Common myeloid progenitor, CD34-positive (primary cell): ENCODE measurements around the gene BCOR.

Experiments used
- CTCF ChIA-PET: fragments of 350-600 bp; sonication (Branson Sonifier 250); formaldehyde crosslinking; loops from one replicate; lab custom pipeline; 2021; ENCODE audit warnings: antibody characterized with exemption; lab: Charles Lee
- POLR2A ChIA-PET: fragments of 350-600 bp; sonication (Branson Sonifier 250); formaldehyde crosslinking; loops from one replicate; lab custom pipeline; 2021; ENCODE audit warnings: antibody characterized with exemption; lab: Charles Lee
- DNase-seq, 3 donors: peaks; one replicate each; pipeline versions ENCODE4 v3.0.0 to v3.0.0-alpha.2; 2013
- H3K27ac ChIP-seq, 2 experiments: 1 replicate in 1 of 2; 2 replicates in 1 of 2; pipeline ENCODE4 v1.7.0; 2013; ENCODE audit warnings: inconsistent platforms in 2 of 2, low read length in 2 of 2, mild to moderate bottlenecking in 2 of 2, low read depth in 1 of 2, moderate library complexity in 1 of 2; ENCODE audit not compliant: severe bottlenecking in 2 of 2, insufficient read depth in 1 of 2, poor library complexity in 1 of 2
- H3K27me3 ChIP-seq, 5 experiments: replicated peaks in 2 of 5; 1 replicate in 3 of 5; 2 replicates in 2 of 5; pipeline versions ENCODE4 v1.6.1 to v1.7.0; 2013; ENCODE audit warnings: low read length in 4 of 5, mild to moderate bottlenecking in 2 of 5, moderate library complexity in 2 of 5, inconsistent platforms in 1 of 5; ENCODE audit not compliant: insufficient read depth in 5 of 5, control insufficient read depth in 4 of 5
- H3K36me3 ChIP-seq, 4 experiments: 1 replicate in 2 of 4; 2 replicates in 2 of 4; pipeline versions ENCODE4 v1.6.1 to v1.7.0; 2013; ENCODE audit warnings: low read length in 3 of 4, control low read depth in 1 of 4, mild to moderate bottlenecking in 1 of 4; ENCODE audit not compliant: control insufficient read depth in 4 of 4, insufficient read depth in 4 of 4
- H3K4me1 ChIP-seq, 4 experiments: 1 replicate in 3 of 4; 2 replicates in 1 of 4; pipeline versions ENCODE4 v1.6.1 to v1.7.1; 2013; ENCODE audit warnings: low read length in 3 of 4, mild to moderate bottlenecking in 3 of 4, control low read depth in 1 of 4, inconsistent platforms in 1 of 4, moderate library complexity in 1 of 4; ENCODE audit not compliant: control insufficient read depth in 4 of 4, insufficient read depth in 4 of 4; ENCODE audit errors: control extremely low read depth in 1 of 4
- H3K4me3 ChIP-seq, 7 experiments: 1 replicate in 4 of 7; 2 replicates in 3 of 7; pipeline versions ENCODE4 v1.5.1 to v1.7.0; 2013; ENCODE audit warnings: mild to moderate bottlenecking in 7 of 7, low read length in 6 of 7, moderate library complexity in 6 of 7, inconsistent platforms in 2 of 7, low read depth in 2 of 7, control low read depth in 1 of 7; ENCODE audit not compliant: insufficient read depth in 4 of 7, control insufficient read depth in 1 of 7; ENCODE audit errors: extremely low read depth in 1 of 7
- H3K9me3 ChIP-seq, 5 experiments: 1 replicate in 4 of 5; 2 replicates in 1 of 5; pipeline versions ENCODE4 v1.6.1 to v1.7.1; 2013; ENCODE audit warnings: low read length in 4 of 5, mild to moderate bottlenecking in 2 of 5, inconsistent platforms in 1 of 5, low read depth in 1 of 5, moderate library complexity in 1 of 5; ENCODE audit not compliant: control insufficient read depth in 4 of 5, insufficient read depth in 2 of 5; ENCODE audit errors: control extremely low read depth in 1 of 5
- WGBS: methylation state at CpG from one replicate; pipeline ENCODE4 v1.1.5; 2013; ENCODE audit not compliant: insufficient coverage; 5-methylcytosine and 5-hydroxymethylcytosine counted together

The BCOR gene

DNA sequence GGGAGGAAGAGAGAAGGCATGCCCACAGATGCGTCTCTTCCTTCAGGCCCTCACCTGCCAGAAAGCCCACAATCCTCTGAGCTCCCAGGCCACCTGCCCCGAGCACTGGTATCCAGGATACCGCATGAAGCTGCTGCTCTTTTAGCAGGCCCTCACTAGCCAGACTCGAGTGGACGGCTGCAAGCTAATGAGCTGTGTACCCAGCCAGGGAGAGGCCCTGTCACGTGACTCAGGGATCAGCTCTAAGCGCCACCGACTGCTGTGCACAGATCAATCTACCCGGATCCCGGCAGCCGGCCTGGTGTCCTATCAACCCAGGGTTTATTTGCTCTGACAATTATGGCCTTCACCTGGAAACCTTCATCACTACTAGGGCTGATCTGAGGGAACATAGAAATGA is 39.0 kb downstream of the BCOR start:
- H3K36me3 ChIP-seq, result peaks cover 3 to 86% (median 45%) of the 10 kb centered on the region in 4 experiments

GRCh38 chrX:40057405-40057804 is 40.4 kb downstream of the BCOR start:
- Histone ChIP-seq H3K4me3 (no peak overlapping the region), H3K36me3 (peaks cover 7 to 89% (median 51%) of the 10 kb centered on the region in 4 experiments), H3K27me3 (peaks cover 0 to under 1% (median 0%) of the 10 kb centered on the region in 5 experiments), H3K9me3 (peaks cover 1 to 12% (median 10%) of the 10 kb centered on the region in 5 experiments), H3K27ac (no peak overlapping the region), H3K4me1 (no peaks in the 10 kb centered on the region)
- WGBS, result 93% methylated on average over 6 of the region's 9 CpGs
- POLR2A ChIA-PET, result interaction anchor here (0.6 kb wide), 1 partner anchor 314 kb away, joined by 4 read pairs; no protein-coding TSS in a partner anchor
- CTCF ChIA-PET, result interaction anchor here (1.5 kb wide), 1 partner anchor 51 kb away, joined by 5 read pairs; no protein-coding TSS in a partner anchor
- no peak for DNase-seq

More for the DNA sequence above, 39.0 kb downstream of the BCOR start:
- Histone ChIP-seq H3K4me3 (no peak overlapping the region), H3K4me1 (no peaks in the 10 kb centered on the region), H3K9me3 (peaks cover 0 to 4% (median 2%) of the 10 kb centered on the region in 5 experiments), H3K27ac (no peak overlapping the region), H3K27me3 (peaks cover 0 to 5% (median 0%) of the 10 kb centered on the region in 5 experiments)
- 83% methylated on average over 10 of the region's 11 CpGs for WGBS
- no peak for DNase-seq
- POLR2A ChIA-PET, result no interaction called here
- CTCF ChIA-PET, result interaction anchor here (1.0 kb wide), 1 partner anchor 242 kb away, joined by 3 read pairs; no protein-coding TSS in a partner anchor

DNA sequence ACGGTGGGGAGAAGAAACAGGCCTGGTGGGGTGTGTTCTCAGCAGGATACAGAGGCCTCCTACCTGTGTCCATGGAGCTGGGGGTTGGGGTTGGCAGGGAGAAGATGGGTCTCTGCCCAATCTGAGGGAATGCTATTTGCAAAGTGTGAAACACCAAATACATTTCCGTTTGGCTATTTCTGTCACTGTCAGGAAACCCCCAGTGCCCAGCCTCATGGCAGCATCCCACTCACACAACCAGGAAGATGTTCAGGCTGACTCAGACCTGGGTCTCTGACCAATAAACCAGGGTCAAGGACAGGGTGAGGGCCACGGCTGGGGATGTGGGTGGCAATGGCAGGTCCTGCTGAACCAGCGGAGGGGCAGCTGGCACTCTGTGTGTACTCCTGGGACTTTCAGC is 41.3 kb downstream of the BCOR start:
- no peaks in the 10 kb centered on the region for H3K27me3 ChIP-seq
- H3K36me3 ChIP-seq, result peaks cover 7 to 92% (median 55%) of the 10 kb centered on the region in 4 experiments
- CTCF ChIA-PET, result interaction anchor here (0.7 to 1.5 kb wide), 4 partner anchors 36 to 114 kb away, joined by 3 to 5 read pairs (median 3); no protein-coding TSS in a partner anchor
- no peak overlapping the region for H3K27ac ChIP-seq
- 83% methylated on average over 2 of the region's 4 CpGs for WGBS
- no peak overlapping the region for H3K4me3 ChIP-seq
- H3K4me1 ChIP-seq, result no peaks in the 10 kb centered on the region
- peaks cover 1 to 20% (median 11%) of the 10 kb centered on the region in 5 experiments for H3K9me3 ChIP-seq
- DNase-seq, result no peak
- POLR2A ChIA-PET, result interaction anchor here (0.7 kb wide), 1 partner anchor 420 kb away, joined by 3 read pairs; no protein-coding TSS in a partner anchor

GRCh38 chrX:40055495-40055894 is 42.3 kb downstream of the BCOR start:
- H3K9me3 ChIP-seq, result peaks cover 5 to 29% (median 16%) of the 10 kb centered on the region in 5 experiments
- H3K36me3 ChIP-seq, result peaks cover 11 to 91% (median 56%) of the 10 kb centered on the region in 4 experiments
- H3K4me1 ChIP-seq, result no peaks in the 10 kb centered on the region
- no peak overlapping the region for H3K4me3 ChIP-seq
- WGBS, result 97% methylated on average over 4 of the region's 6 CpGs
- no peaks in the 10 kb centered on the region for H3K27me3 ChIP-seq
- POLR2A ChIA-PET, result no interaction called here
- no peak for DNase-seq
- no peak overlapping the region for H3K27ac ChIP-seq
- CTCF ChIA-PET, result interaction anchor here (0.6 to 1.0 kb wide), 3 partner anchors 35 to 150 kb away, joined by 3 read pairs; no protein-coding TSS in a partner anchor

DNA sequence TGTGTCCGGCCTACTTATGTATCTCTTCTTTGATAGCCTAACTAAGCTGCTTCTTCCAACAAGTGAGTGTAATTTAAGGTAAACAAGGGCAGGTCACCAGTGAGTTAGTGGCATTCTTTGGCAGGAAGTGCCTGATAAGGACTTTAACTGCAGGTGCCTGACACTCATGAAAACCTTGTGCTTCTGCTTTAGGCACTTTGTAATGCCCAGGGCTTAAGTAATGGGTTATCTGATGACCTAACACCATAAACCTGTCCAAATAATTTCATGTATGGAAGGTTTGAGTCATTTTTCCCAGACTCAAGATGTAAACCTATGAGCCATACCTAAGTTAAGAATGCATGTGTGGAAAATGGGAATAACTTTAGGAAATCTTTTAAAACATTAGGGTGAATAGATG is 43.0 kb downstream of the BCOR start:
- H3K4me3 ChIP-seq, result no peak overlapping the region
- DNase-seq, result no peak
- H3K36me3 ChIP-seq, result peaks cover 14 to 94% (median 59%) of the 10 kb centered on the region in 4 experiments
- CTCF ChIA-PET, result no interaction called here
- 86% methylated on average over 1 of the region's 1 CpG for whole genome bisulfite sequencing
- POLR2A ChIA-PET, result no interaction called here
- peaks cover 5 to 36% (median 22%) of the 10 kb centered on the region in 5 experiments for H3K9me3 ChIP-seq
- no peaks in the 10 kb centered on the region for H3K27me3 ChIP-seq
- no peaks in the 10 kb centered on the region for H3K4me1 ChIP-seq
- no peak overlapping the region for H3K27ac ChIP-seq

- Histone ChIP-seq H3K36me3 (peaks cover 26 to 74% (median 48%) of the 10 kb centered on the region in 4 experiments), H3K4me1 (no peaks in the 10 kb centered on the region), H3K9me3 (peaks cover 5 to 51% (median 36%) of the 10 kb centered on the region in 5 experiments), H3K27me3 (no peaks in the 10 kb centered on the region), H3K27ac (no peak overlapping the region), H3K4me3 (no peak overlapping the region)
- ChIA-PET CTCF (no interaction called here), POLR2A (no interaction called here)
- no peak for DNase-seq
- WGBS, result 100% methylated on average over 1 of the region's 1 CpG
Observed at GRCh38 chrX:40050532-40050931, 47.2 kb downstream of the BCOR start.

DNA sequence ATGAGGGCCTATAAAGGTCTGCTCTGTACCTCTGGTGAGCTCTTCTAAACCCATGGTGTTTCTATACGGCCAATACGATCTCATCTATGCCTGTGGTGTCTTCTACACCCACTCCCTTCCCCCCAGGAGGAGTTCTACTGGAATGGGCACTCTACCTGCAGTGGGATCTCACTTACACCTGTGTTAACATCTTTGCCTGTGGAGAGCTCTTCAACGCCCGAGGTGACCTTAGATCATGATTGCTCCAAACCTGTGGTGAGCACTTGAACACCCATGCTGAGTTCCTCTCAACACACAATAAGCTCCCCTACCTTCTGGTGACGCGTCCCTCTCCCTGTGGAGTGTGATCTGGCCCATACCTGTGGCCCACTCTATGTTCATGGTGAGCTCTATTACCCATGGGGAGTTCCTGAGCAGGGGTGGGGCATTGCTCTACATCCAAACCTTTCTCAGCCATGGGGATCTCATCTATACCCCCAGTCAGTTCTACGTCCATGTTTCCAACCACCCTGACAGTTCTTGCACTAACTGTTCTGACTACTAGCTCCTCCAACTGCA is 48.6 kb downstream of the BCOR start:
- peaks cover 26 to 60% (median 42%) of the 10 kb centered on the region in 4 experiments for H3K36me3 ChIP-seq
- no peak overlapping the region for H3K4me3 ChIP-seq
- WGBS, result 93% methylated on average over 7 of the region's 7 CpGs
- ChIA-PET POLR2A (interaction anchor here (0.6 kb wide), 1 partner anchor 609 kb away, joined by 3 read pairs; no protein-coding TSS in a partner anchor), CTCF (interaction anchor here (0.5 to 1.4 kb wide), 2 partner anchors 31 to 43 kb away, joined by 3 to 4 read pairs; no protein-coding TSS in a partner anchor)
- H3K27ac ChIP-seq, result no peak overlapping the region
- no peak for DNase-seq
- no peaks in the 10 kb centered on the region for H3K27me3 ChIP-seq
- no peaks in the 10 kb centered on the region for H3K4me1 ChIP-seq
- peaks cover 5 to 55% (median 37%) of the 10 kb centered on the region in 5 experiments for H3K9me3 ChIP-seq
